HG02938 (cell line): Measurements from ENCODE around the gene PDGFB.
"Not testable (repeated sequence)": the region's sequence is repeated elsewhere in the genome, so short reads cannot be mapped to it uniquely, and the experiment has no call there.

Experiments used
- ATAC-seq: cut with Tn5 transposase; IDR thresholded peaks from one replicate; pipeline ENCODE4 v1.9.1; 2021; ENCODE audit warnings: mild to moderate bottlenecking, moderate library complexity; ENCODE audit not compliant: unreplicated experiment

Gene PDGFB

GRCh38 chr22:39230261-39231196 lies 14.3 kb downstream of the PDGFB start:
- ATAC-seq, result no peak

DNA sequence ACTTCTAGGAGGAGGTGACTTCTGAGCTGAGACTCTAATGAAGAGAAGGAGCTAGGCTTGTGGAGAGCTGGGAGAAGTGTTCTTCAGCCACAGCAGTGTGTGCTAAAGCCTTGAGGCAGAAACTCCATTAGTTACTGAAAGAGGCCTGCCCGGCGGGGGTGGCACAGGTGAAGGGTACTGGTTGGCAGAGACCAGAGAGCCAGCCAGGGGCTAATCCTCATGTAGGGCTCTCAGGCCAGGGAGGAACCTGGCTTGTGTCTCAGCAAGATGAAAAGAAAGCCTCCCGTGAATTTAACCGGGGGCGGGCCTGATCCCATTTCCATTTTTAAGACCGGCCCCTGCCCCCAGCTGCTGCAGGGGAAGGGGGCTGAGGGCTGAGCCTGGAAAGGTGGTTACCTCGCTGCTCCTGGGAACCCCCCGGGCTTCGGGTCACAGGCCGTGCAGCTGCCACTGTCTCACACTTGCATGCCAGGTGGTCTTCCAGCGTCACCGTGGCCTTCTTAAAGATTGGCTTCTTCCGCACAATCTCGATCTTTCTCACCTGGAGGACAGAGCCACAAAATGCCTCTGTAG lies 15.0 kb downstream of the PDGFB start:
- no peak for ATAC-seq

DNA sequence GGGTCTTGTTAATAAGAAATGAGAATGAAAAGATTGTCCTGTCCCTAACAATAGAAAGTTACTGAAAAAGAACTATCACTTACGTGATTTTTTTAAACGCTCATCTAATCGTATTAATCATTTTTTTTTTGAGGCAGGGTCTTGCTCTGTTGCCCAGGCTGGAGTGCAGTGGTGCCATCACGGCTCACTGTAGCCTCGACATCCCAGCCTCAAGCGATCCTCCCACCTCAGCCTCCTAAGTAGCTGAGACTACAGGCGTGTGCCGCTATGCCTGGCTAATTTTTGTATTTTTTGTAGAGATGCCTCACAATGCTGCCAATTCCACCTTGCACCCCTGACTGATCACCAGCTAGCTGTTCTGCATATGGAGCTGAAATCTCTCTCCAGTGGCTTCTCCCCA lies 15.7 kb downstream of the PDGFB start:
- no peak for ATAC-seq

DNA sequence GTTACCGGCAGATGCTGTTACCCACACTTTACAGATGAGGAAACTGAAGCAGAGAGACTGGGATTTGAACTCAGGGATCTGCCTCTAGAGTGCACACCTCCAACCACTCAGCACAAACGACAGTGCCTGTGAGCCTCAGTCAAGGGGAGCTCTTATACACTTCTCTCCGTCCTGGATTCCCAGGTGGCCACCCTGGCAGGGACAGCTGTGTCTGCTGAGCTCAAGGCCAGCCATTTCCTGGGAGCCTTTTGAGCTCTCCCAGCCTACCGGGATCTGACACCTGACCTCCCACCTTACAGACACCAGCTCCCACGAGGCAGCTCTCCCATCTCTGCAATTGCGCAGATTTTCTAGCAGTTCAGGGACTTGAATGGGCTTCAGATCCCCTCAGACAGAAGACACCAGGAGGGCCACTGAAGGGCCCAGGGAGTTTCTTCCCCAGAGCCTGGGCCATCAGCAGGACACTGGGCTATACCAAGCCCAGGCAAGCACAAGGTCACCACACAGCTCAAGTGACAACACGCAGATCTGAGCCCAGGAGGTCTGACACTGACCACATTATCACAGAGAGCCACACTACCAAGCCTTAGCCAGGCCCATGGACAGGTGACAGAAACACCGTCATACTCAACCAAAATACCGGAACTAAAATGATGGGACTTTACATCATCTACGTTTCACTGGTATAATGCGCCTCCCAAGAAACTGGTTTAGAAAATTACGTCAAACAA lies 17.1 kb downstream of the PDGFB start:
- ATAC-seq, result no peak

GRCh38 chr22:39226353-39226752 lies 18.4 kb downstream of the PDGFB start:
- no peak for ATAC-seq

- ATAC-seq, result no peak
Observed at GRCh38 chr22:39225591-39225990, 19.2 kb downstream of the PDGFB start.

GRCh38 chr22:39224550-39224949 lies 20.2 kb downstream of the PDGFB start:
- no peak for ATAC-seq

- ATAC-seq, result no peak
Observed at GRCh38 chr22:39223091-39223710, 21.6 kb downstream of the PDGFB start.

GRCh38 chr22:39221999-39222686 lies 22.6 kb downstream of the PDGFB start:
- ATAC-seq, result no peak

DNA sequence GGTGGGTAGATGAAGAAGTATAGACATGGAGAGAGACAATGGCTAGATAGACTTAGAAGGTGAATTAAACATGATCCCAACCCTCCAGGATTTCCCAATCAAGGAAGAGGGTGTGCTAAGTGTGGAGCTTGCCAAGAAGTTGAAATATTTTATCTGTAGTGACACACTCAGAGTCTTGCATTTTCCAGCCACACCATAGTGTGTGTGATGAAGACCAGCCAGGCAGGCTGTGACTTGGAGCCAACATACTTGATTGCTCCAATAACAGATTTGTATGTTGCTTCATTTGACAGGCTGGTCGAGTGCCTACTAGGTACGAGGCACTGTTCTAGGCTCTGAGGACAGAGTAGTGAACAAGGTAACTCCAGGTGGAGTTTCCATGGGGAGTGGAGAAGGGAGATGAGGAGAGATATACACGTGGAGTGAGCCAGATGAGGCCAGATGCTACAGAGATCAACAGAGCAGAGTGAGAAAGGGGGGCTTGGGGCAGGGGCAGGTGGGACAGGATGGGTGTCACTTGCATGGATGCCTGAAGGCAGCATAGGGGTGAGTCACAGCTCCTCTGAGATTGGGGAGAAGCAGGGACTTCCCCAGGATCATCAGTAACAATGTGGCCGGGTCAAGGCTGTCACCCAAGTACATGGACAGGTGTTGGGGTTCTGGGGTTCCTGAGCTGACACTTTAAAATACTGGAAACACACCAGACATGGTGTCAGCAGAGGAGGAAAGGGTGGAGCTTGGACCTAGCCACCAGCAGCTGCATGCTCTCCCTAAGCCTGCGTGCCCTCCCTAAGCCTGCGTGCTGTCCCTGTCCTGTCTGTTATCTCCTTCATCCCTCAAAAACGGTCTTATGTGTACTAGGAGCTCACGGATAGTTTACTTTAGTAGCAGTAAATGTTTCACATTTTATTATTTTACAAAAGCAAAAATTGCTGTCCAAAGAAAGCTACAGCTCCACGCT lies 23.6 kb downstream of the PDGFB start:
- no peak for ATAC-seq

GRCh38 chr22:39220450-39220849 lies 24.3 kb downstream of the PDGFB start:
- ATAC-seq, result no peak

DNA sequence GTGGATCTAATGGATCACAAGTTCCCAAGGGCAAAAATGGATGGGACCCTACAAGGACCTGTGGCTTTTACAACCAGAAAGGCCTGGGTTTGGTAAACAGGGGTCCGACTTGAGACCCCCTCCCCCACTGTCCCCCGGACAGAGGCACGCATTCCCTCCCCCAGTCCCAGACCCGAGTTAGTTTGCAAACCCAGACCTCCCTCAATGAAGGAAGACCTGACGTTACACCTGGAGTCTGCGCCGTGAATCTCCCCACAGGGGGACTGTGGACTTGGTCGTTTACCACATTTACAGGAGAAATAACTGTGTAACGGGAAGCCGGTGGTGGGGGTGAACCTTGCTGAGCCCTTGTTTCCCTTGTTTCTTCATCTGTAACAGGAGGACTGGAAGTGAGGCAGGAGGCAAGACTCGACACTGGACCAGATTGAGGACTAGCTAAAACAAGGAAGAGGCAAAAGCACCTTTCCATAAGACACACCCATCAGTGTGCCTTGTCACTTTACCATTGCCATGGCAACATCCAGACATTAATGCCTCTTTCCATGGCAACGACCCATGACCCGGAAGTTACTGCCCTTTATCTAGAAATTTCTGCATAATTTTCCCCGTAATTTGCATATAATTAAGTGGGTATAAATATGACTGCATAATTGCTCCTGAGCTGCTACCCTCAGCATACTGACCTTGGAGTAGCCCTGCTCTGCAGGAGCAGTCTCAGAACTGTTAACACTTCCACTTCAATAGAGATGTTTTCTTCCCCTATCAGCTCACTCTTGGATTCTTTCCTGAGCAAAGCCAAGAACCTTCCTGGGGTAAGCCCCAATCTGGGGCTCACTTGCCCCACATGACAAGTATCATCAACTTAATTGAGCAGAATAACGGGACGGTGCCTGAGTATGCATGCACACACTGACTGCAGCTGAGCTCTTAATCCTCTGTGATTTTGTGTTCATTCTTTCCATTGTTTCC lies 25.4 kb downstream of the PDGFB start:
- no peak for ATAC-seq

- ATAC-seq, result not testable (repeated sequence)
Observed at GRCh38 chr22:39218432-39218831, 26.4 kb downstream of the PDGFB start.

- no peak for ATAC-seq
Observed at GRCh38 chr22:39216143-39216490, 28.7 kb downstream of the PDGFB start.

DNA sequence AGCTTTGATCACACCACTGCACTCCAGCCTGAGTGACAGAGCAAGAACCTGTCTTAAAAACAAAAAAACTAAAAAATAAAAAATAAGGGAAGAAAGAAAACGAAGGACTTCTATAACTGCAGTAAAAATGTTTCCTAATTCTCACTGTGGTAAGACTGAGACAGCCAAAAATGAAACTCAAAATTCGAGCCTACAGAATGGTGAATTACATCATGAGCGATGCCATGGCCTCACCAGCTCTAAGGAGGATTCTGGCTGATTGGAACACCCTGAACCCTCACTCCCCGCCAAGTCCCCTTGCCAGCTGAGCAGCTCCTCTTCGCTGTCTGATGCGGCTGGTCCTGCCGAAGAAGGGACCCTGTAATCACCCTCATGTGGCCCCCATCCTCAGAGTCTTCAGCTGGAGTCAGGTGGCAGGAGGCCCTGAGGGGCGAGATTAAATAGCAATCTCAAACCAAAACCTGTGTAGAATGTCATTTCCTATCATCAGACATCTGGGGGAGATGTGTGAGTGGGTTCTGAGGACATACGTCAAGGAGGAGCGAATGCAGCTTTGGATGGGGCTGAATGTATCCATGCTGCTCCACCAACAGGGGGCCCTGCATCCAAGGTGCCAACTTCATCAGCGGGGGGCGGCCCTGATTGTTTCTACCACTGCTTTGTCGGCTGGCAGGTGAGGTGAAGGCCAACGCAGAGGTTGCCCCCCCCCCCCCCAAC lies 29.2 kb downstream of the PDGFB start:
- ATAC-seq, result no peak

DNA sequence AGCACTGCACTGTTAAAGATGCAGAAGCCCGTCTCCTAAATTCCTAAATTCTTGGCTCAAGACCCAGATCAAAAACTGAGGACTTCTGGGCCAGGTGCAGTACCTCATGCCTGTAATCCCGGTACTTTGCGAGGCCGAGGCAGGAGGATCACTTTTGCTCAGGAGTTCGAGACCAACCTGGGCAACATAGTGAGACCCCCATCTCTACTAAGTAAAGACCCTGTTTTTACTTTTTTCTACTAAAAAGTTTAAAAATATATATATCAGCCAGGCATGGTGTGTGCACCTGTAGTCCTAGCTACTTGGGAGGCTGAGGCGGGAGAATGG lies 29.7 kb downstream of the PDGFB start:
- ATAC-seq, result no peak

- no peak for ATAC-seq
Observed at GRCh38 chr22:39214383-39215069, 30.3 kb downstream of the PDGFB start.
